HG03196 (cell line): ENCODE measurements around the gene FXYD1.
"Not testable (repeated sequence)": the region's sequence is repeated elsewhere in the genome, so short reads cannot be mapped to it uniquely, and the experiment has no call there.

Source experiments
- ATAC-seq: cut with Tn5 transposase; IDR thresholded peaks from one replicate; pipeline ENCODE4 v1.9.1; 2021; ENCODE audit not compliant: unreplicated experiment

The FXYD1 gene

GRCh38 chr19:35141837-35142605 is 3.4 kb downstream of the FXYD1 start:
- no peak for ATAC-seq

- no peak for ATAC-seq
These were observed 4.1 kb downstream of the FXYD1 start for GRCh38 chr19:35142606-35143230.

- ATAC-seq, result no peak
These were observed 4.6 kb downstream of the FXYD1 start, which contains the start of gene FXYD7 for GRCh38 chr19:35143231-35143715. Gene FXYD7 (plus strand): TSS chr19:35143255. CDS start chr19:35143334, 79 bp downstream.

- ATAC-seq, result no peak
These were observed 5.2 kb downstream of the FXYD1 start for GRCh38 chr19:35143818-35144217.

GRCh38 chr19:35144259-35144599 is 5.6 kb downstream of the FXYD1 start:
- no peak for ATAC-seq

- no peak for ATAC-seq
These were observed 6.2 kb downstream of the FXYD1 start for GRCh38 chr19:35144600-35145436.

- no peak for ATAC-seq
These were observed 8.3 kb downstream of the FXYD1 start for GRCh38 chr19:35146746-35147459.

- no peak for ATAC-seq
These were observed 10.8 kb downstream of the FXYD1 start for GRCh38 chr19:35149463-35149862.

- ATAC-seq, result no peak
These were observed 11.8 kb downstream of the FXYD1 start for GRCh38 chr19:35150445-35150844.

- ATAC-seq, result no peak
These were observed 12.8 kb downstream of the FXYD1 start for GRCh38 chr19:35151273-35152065.

GRCh38 chr19:35153129-35153522 is 14.5 kb downstream of the FXYD1 start:
- not testable (repeated sequence) for ATAC-seq

GRCh38 chr19:35153701-35154524 is 15.3 kb downstream of the FXYD1 start:
- ATAC-seq, result no peak

GRCh38 chr19:35154525-35155406 is 16.1 kb downstream of the FXYD1 start, which contains the start of gene FXYD5:
Gene FXYD5 (plus strand): TSS chr19:35154735. CDS start chr19:35155551, 816 bp downstream.
- no peak for ATAC-seq

- no peak for ATAC-seq
These were observed 16.8 kb downstream of the FXYD1 start for GRCh38 chr19:35155441-35155840.

- no peak for ATAC-seq
These were observed 17.5 kb downstream of the FXYD1 start for GRCh38 chr19:35155981-35156672.

GRCh38 chr19:35156673-35157014 is 18.0 kb downstream of the FXYD1 start:
- no peak for ATAC-seq

- no peak for ATAC-seq
These were observed 18.8 kb downstream of the FXYD1 start for GRCh38 chr19:35157431-35157830.

- ATAC-seq, result no peak
These were observed 21.0 kb downstream of the FXYD1 start for GRCh38 chr19:35159606-35160005.
